Eye (tissue), 1 donor: ENCODE data around the gene UBE2B.

Experiments used
- DNase-seq: peaks from one replicate; pipeline ENCODE4 v3.0.0-alpha.2; 2015

Gene UBE2B

GRCh38 chr5:134438721-134439123 is 67.4 kb downstream of the UBE2B start:
- DNase-seq = no peak

GRCh38 chr5:134439210-134439654 is 67.9 kb downstream of the UBE2B start:
- peak; percentile 48 for DNase-seq

GRCh38 chr5:134440201-134440755 is 68.9 kb downstream of the UBE2B start:
- no peak for DNase-seq
